GM13977 (cell line): ENCODE measurements around the gene SP2.

Experiments
- DNase-seq: peaks from one replicate; pipeline ENCODE4 v3.0.0; 2012; ENCODE audit warnings: low spot score
- in situ Hi-C: fragments of 300-500 bp; cut with MboI; formaldehyde crosslinking; loops from one replicate; pipeline ENCODE4 v1.12.0; 2022; ENCODE audit warnings: low sequenced_read_pairs, low pct_unique_long_range_greater_than_20kb, mixed read lengths, inconsistent platforms; ENCODE audit not compliant: unreplicated experiment
- TF ChIP-seq, protein P1 (sequence below): IDR thresholded peaks from 2 replicates; pipeline ENCODE4 v1.5.1; 2012; ENCODE audit warnings: mild to moderate bottlenecking, control low read depth; ENCODE audit not compliant: insufficient read depth; ENCODE audit errors: extremely low read depth, missing control alignments

Gene SP2

DNA sequence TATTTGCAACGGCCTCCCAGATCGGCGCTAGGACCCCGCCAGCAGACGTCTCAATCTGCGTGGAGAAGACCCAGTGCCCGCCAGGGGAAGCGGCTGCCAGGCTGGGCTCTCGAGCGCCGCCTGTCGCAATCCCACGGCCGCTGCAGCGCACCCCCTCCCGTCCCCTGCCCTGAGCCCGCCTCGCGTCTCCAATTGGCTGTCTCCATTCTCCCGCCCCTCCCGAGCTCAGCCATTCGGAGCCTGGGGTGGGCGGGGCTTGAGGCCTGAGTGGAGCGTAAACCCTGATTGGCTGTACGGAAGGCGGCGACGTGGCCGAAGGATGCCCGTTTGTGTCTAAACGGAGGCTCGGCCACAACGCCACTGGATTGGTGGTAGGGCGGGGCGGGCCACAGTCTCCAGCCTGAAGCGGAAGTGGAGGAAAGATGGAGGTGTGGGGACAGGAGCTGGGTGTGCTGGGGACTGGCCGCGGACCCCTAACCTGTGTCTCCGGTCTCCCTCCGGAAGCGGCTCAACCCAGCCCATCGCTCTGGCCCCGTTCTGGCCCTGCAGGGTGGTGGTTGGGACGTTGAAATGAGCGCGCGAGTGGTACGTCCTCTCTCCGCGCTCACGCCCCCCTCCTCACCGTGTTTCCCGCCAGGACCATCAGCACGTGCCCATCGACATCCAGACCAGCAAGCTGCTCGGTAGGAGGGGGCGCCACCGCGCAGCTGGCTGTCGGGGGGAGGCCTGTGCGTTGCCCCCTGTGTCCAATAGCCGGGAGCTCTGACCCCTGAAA is 74.9 kb downstream of the SP2 start, which contains the start of gene CDK5RAP3:
TSS of gene CDK5RAP3 (plus strand) at position 389 of the 775 bp plus-strand sequence. CDS start at position 423, 34 bp downstream.
- in situ Hi-C loops, result no loop called here
- TF ChIP-seq, protein P1, sequence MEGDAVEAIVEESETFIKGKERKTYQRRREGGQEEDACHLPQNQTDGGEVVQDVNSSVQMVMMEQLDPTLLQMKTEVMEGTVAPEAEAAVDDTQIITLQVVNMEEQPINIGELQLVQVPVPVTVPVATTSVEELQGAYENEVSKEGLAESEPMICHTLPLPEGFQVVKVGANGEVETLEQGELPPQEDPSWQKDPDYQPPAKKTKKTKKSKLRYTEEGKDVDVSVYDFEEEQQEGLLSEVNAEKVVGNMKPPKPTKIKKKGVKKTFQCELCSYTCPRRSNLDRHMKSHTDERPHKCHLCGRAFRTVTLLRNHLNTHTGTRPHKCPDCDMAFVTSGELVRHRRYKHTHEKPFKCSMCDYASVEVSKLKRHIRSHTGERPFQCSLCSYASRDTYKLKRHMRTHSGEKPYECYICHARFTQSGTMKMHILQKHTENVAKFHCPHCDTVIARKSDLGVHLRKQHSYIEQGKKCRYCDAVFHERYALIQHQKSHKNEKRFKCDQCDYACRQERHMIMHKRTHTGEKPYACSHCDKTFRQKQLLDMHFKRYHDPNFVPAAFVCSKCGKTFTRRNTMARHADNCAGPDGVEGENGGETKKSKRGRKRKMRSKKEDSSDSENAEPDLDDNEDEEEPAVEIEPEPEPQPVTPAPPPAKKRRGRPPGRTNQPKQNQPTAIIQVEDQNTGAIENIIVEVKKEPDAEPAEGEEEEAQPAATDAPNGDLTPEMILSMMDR, result peak; percentile 88
- DNase-seq, result peak; percentile 97

DNA sequence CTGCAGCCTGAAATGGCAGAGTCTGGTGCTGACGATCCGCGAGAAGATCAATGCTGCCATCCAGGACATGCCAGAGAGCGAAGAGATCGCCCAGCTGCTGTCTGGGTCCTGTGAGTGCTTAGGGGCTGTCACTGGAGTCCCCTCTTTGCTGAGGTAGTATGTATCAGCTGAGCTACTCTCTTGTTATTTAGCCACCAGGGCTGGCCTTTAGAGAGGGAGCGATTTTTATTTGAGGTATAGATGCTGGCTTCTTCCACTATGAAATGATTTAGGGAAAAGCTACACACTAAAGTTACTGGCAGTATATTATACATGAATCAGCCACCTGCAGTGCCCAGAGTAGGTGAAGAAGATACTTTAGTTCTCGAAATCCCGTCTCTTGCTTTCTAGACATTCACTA is 77.5 kb downstream of the SP2 start:
- TF ChIP-seq, protein P1, result no peak
- DNase-seq, result no peak
- in situ Hi-C loops, result no loop called here

DNA sequence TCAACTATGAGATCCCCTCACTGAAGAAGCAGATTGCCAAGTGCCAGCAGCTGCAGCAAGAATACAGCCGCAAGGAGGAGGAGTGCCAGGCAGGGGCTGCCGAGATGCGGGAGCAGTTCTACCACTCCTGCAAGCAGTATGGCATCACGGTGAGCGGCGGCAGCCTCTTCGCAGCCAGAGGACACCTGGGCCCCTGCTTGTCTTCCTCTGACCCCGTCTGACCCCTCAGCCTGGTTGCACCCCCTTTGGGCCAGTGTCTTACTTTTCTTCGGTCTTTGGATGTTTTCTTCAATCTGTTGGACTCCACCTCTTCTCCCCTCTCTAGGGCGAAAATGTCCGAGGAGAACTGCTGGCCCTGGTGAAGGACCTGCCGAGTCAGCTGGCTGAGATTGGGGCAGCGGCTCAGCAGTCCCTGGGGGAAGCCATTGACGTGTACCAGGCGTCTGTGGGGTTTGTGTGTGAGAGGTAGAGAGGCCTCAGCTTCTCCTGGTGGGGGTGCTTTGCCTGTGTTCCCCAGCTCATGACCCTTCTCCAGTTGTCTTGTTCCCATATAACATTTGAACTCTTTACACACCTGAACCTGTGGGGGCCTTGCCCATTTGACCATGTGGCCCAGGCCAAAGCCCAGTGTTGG is 79.3 kb downstream of the SP2 start:
- in situ Hi-C loops, result loop anchor here (5.0 kb wide), 1 partner anchor 42 kb away; no protein-coding TSS in a partner anchor
- TF ChIP-seq, protein P1, result peak; percentile 14
- no peak for DNase-seq

DNA sequence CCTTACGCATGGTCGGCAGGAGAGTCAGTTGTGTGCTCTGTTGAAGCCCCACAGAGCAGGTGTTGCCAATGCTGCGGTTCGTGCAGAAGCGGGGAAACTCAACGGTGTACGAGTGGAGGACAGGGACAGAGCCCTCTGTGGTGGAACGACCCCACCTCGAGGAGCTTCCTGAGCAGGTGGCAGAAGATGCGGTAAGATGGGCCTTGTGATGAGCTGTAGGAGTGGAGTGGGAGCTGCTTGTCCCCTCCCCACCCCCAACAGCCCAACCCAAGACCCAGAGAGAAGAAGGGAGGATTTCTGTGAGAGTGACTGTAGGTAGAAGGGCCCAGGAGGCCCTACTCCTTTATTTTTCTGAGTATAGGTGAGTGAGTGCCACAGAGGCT is 79.8 kb downstream of the SP2 start:
- DNase-seq, result no peak
- TF ChIP-seq, protein P1, result no peak
- in situ Hi-C loops, result loop anchor here (5.0 kb wide), 1 partner anchor 41 kb away; no protein-coding TSS in a partner anchor

DNA sequence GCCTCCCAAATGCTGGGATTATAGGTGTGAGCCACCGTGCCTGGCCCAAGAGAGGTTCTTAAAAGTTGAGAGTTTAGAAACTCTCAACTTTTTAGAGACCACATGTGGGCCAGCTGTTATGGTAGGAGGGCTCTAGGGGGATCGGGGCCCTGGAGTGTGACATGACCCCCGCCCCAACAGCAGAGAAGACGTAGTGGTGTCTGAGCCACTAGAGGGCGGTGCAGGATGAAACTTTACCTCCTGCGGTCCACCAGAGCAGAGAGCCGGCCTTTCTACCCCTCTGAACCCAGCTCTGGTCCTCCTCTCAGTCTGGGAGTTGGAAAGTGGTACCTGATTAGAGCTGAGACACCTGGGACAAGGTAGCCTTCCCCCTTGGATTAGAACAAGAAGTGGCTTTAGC is 82.3 kb downstream of the SP2 start:
- TF ChIP-seq, protein P1, result peak; percentile 75
- DNase-seq, result peak; percentile 85
- in situ Hi-C loops, result loop anchor here (5.0 kb wide), 1 partner anchor 39 kb away; no protein-coding TSS in a partner anchor
